ENCODE results near the gene BCO1.
"Not testable (repeated sequence)": the region's sequence is repeated elsewhere in the genome, so short reads cannot be mapped to it uniquely, and the experiment has no call there.

BCO1 gene
- total RNA-seq: 0 reads per million in 3 experiments

- no peak for DNase-seq
These were observed at the start of gene BCO1 for GRCh38 chr16:81238296-81239011. TSS of gene BCO1 (plus strand) at chr16:81238689. CDS start at chr16:81238909, 220 bp downstream.

GRCh38 chr16:81189100-81189664 lies 49.3 kb upstream of the BCO1 start:
- DNase-seq: no peak

GRCh38 chr16:81190667-81191066 lies 47.8 kb upstream of the BCO1 start:
- no peak for DNase-seq

GRCh38 chr16:81195885-81196534 lies 42.5 kb upstream of the BCO1 start:
- DNase-seq: no peak

- no peak for DNase-seq
These were observed 39.9 kb upstream of the BCO1 start for GRCh38 chr16:81198635-81199034.

GRCh38 chr16:81201267-81201666 lies 37.2 kb upstream of the BCO1 start:
- no peak for DNase-seq

- peak; percentile 8 for DNase-seq
These were observed 33.5 kb upstream of the BCO1 start for GRCh38 chr16:81204798-81205680.

- no peak for DNase-seq
These were observed 31.4 kb upstream of the BCO1 start for GRCh38 chr16:81207076-81207475.

- no peak for DNase-seq
These were observed 27.7 kb upstream of the BCO1 start for GRCh38 chr16:81210807-81211206.

- no peak for DNase-seq
These were observed 25.5 kb upstream of the BCO1 start for GRCh38 chr16:81212830-81213465.

GRCh38 chr16:81214745-81215166 lies 23.7 kb upstream of the BCO1 start:
- no peak for DNase-seq

- no peak for DNase-seq
These were observed 22.4 kb upstream of the BCO1 start for GRCh38 chr16:81216114-81216513.

- no peak for DNase-seq
These were observed 21.8 kb upstream of the BCO1 start for GRCh38 chr16:81216706-81217105.

GRCh38 chr16:81219151-81219550 lies 19.3 kb upstream of the BCO1 start:
- DNase-seq: no peak

GRCh38 chr16:81220349-81220748 lies 18.1 kb upstream of the BCO1 start:
- no peak for DNase-seq

- no peak for DNase-seq
These were observed 16.8 kb upstream of the BCO1 start for GRCh38 chr16:81221731-81222130.

- no peak for DNase-seq
These were observed 13.7 kb upstream of the BCO1 start for GRCh38 chr16:81224824-81225223.

GRCh38 chr16:81225697-81226096 lies 12.8 kb upstream of the BCO1 start:
- DNase-seq: not testable (repeated sequence)

- no peak for DNase-seq
These were observed 10.7 kb upstream of the BCO1 start for GRCh38 chr16:81227785-81228184.

- DNase-seq: no peak
These were observed 8.7 kb upstream of the BCO1 start for GRCh38 chr16:81229811-81230210.

- DNase-seq: no peak
These were observed 7.5 kb upstream of the BCO1 start for GRCh38 chr16:81231014-81231413.

- no peak for DNase-seq
These were observed 5.6 kb upstream of the BCO1 start for GRCh38 chr16:81232740-81233367.

Data from central memory CD4-positive, alpha-beta T cell (primary cell).